ENCODE measurements around the gene XRN1.

GRCh38 chr3:142484912-142485435 lies 37.1 kb upstream of the XRN1 start:
- TF ChIP-seq CTCF (IDR thresholded peaks at IDR 0.05) (no peak), POLR2A (IDR thresholded peaks at IDR 0.05) (no peak)
